ENCODE measurements around the gene SLC37A1.

Gene SLC37A1

DNA sequence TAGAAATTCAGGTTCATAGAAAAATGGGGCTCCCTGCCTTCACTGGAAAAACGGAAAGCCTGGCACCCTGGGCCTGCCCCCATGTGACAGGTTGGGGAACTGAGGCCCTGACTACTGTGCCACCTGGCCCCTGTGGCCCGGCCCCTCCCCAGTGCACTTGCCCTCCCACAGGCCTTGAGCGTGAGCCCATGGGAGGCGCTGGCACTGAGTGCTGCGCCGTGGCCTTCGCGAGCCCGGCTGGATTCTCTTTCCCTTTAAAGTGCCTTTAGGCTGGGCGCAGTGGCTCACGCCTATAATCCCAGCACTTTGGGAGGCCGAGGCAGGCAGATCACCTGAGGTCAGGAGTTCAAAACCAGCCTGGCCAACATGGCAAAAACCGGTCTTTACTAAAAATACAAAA lies 45.7 kb downstream of the SLC37A1 start:
- Mint-ChIP-seq H3K4me1 (peaks cover 74% of the 10 kb centered on the region), H3K27me3 (ENCODE audit: low read depth, poor library complexity) (peaks cover 3% of the 10 kb centered on the region), H3K36me3 (ENCODE audit: low read depth) (no peaks in the 10 kb centered on the region), H3K9me3 (no peaks in the 10 kb centered on the region), H3K4me3 (no peak overlapping the region), H3K27ac (no peak overlapping the region)
- DNase-seq: no peak
- TF ChIP-seq, protein P1, sequence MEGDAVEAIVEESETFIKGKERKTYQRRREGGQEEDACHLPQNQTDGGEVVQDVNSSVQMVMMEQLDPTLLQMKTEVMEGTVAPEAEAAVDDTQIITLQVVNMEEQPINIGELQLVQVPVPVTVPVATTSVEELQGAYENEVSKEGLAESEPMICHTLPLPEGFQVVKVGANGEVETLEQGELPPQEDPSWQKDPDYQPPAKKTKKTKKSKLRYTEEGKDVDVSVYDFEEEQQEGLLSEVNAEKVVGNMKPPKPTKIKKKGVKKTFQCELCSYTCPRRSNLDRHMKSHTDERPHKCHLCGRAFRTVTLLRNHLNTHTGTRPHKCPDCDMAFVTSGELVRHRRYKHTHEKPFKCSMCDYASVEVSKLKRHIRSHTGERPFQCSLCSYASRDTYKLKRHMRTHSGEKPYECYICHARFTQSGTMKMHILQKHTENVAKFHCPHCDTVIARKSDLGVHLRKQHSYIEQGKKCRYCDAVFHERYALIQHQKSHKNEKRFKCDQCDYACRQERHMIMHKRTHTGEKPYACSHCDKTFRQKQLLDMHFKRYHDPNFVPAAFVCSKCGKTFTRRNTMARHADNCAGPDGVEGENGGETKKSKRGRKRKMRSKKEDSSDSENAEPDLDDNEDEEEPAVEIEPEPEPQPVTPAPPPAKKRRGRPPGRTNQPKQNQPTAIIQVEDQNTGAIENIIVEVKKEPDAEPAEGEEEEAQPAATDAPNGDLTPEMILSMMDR (IDR thresholded peaks at IDR 0.05): no peak

DNA sequence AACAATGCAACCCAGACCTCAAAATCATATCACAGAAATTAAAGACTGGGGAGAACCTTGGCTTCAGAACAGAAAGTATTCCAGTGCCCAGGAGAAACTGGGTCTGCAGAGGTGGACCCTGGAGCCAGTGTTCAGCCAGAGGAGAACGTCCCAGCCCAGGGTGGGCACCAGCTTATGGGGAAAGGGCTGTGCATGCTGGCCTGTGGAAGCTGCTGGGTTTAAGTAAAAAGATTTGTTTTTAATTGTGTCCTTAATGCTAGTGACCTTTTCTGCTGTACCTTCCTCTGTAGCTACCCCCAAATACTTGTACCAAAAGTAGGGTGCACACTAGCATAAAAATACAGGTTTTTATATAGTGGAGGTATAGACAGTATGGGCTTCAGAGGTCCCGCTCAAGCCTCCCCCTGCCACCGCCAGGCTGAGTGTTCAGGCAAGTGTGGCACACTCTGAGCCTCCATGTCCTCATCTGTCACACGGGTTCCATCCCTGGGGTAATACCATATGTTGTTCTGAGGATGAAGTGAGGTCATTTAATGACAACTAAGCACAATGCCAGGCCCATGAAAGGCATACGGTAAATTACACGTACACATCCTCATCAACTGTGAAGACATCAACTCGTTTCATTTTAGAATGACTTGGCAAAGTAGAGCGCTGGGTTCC lies 47.0 kb downstream of the SLC37A1 start:
- TF ChIP-seq, protein P1 (IDR thresholded peaks at IDR 0.05): no peak
- Mint-ChIP-seq H3K27ac (peak overlapping the region; percentile 16), H3K27me3 (ENCODE audit: low read depth, poor library complexity) (peaks cover 3% of the 10 kb centered on the region)

DNA sequence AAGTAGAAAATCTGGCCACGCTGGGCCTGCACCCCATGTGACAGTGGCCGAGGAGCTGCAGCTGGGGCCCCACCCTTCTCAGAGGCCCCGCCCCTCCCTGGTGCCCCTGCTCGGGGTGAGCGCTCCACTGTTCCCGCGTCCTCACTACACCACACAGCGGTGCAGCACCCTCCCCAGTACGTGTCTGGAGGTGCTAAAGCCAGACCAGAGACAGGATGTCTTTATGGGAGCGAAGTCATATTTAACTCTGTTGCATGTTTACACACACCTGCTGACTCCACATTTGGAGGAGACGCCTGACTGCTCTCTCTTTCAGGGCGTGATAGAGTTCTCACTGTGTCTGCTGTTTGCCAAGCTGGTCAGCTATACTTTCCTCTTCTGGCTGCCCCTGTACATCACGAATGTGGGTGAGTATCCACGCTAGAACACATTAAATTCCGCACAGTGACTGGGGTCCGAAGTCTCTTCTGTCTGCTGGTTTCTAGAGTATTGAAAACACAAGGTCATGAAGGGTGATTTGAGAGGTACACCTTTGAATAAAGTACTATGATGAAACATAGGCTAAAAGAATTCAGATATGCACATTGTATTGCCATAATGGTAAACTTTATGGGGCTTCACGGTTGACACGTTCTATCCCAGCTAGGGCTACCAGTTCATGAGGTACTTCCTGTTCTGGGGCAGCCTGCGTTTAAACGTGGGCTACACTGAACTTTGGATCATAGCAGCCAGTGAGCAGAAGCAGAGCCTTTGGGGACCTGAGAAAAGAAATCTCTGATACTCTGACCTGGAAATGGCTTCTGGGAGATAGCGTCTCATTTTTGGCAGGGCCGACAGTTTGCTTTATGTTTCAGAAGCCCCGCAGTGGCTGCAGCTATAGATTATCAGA lies 48.4 kb downstream of the SLC37A1 start:
- peaks cover 3% of the 10 kb centered on the region for H3K27me3 Mint-ChIP-seq (ENCODE audit: low read depth, poor library complexity)
- peak overlapping the region; percentile 41 for H3K27ac Mint-ChIP-seq
- H3K4me3 Mint-ChIP-seq: peak overlapping the region; percentile 1
- DNase-seq: peak; percentile 40
- no peaks in the 10 kb centered on the region for H3K36me3 Mint-ChIP-seq (ENCODE audit: low read depth)
- no peaks in the 10 kb centered on the region for H3K9me3 Mint-ChIP-seq
- TF ChIP-seq, protein P1 (IDR thresholded peaks at IDR 0.05): no peak
- H3K4me1 Mint-ChIP-seq: peaks cover 67% of the 10 kb centered on the region

More for the DNA sequence above, 47.0 kb downstream of the SLC37A1 start:
- no peak overlapping the region for H3K4me3 Mint-ChIP-seq
- peaks cover 77% of the 10 kb centered on the region for H3K4me1 Mint-ChIP-seq
- no peak for DNase-seq
- no peaks in the 10 kb centered on the region for H3K9me3 Mint-ChIP-seq
- no peaks in the 10 kb centered on the region for H3K36me3 Mint-ChIP-seq (ENCODE audit: low read depth)

DNA sequence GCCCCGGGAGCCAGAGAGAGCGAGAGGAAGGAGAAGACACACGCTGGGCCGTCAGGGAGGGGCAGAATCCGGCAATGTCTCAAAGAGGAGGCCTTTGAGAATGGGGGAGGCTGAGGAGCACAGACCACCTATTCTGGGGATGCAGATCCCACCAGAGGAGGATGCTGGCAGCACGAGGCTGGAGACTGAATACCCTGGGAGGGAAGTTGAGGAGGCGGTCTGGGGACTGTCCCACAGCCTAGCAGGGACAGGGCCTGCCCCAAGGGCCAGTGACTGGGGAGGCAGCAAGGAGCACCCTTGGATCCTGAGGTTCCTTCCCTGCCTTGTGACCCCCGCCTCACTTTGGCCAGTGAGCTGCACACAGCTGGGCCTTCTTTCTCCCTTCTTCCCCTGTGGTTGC lies 49.2 kb downstream of the SLC37A1 start:
- Mint-ChIP-seq H3K27ac (no peak overlapping the region), H3K27me3 (ENCODE audit: low read depth, poor library complexity) (peaks cover 3% of the 10 kb centered on the region), H3K4me3 (no peak overlapping the region), H3K36me3 (ENCODE audit: low read depth) (no peaks in the 10 kb centered on the region), H3K9me3 (no peaks in the 10 kb centered on the region), H3K4me1 (peaks cover 64% of the 10 kb centered on the region)
- TF ChIP-seq, protein P1 (IDR thresholded peaks at IDR 0.05): no peak
- DNase-seq: no peak

DNA sequence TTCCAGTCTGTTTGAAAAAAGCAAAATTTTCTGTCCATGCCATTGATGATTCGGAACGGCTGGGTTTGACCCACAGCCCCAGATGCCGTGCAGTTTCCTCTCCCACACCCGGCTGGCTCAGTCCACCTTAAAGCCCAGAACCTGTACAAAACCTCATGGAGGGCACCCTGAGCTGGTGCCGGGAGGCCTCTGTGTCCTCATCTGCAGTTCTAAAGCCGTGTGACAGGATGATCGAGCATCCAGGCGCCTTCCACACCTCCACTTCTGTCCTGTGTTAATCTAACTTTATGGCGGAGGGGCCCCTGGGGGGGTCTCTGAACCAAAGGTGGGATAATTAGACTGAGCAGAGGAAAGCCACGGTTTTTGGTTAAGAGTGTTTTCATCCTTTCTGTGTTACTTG lies 49.6 kb downstream of the SLC37A1 start:
- Mint-ChIP-seq H3K27me3 (ENCODE audit: low read depth, poor library complexity) (peaks cover 3% of the 10 kb centered on the region), H3K4me1 (peaks cover 68% of the 10 kb centered on the region), H3K4me3 (no peak overlapping the region), H3K9me3 (no peaks in the 10 kb centered on the region), H3K36me3 (ENCODE audit: low read depth) (no peaks in the 10 kb centered on the region), H3K27ac (no peak overlapping the region)
- TF ChIP-seq, protein P1 (IDR thresholded peaks at IDR 0.05): no peak
- no peak for DNase-seq
